Measurements from ENCODE around the gene ZG16B.

The ZG16B gene

DNA sequence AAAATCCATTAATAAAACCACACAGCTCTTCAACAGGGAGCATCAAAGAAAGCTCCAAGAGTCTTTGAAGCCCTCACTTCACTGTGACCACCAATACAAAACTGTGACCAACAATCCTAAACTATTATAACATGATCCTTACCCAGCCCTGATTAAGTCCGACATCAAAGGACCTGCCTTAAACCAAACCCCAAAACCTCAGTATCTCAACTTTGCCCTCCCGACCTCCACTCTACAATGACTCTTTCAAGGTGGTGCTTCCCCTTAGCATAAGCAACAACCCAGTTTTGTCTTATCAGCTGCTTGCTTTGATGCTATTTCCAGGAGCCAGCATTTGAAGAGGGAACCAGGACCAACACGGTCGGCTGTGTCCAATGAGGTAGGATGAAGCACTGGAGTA is 36.3 kb downstream of the ZG16B start:
- in situ Hi-C loops (cut with HindIII; ENCODE audit: low pct_ligation_motif_present, low sequenced_read_pairs) = no loop called here
- DNase-seq = no peak
- TF ChIP-seq, protein P1, sequence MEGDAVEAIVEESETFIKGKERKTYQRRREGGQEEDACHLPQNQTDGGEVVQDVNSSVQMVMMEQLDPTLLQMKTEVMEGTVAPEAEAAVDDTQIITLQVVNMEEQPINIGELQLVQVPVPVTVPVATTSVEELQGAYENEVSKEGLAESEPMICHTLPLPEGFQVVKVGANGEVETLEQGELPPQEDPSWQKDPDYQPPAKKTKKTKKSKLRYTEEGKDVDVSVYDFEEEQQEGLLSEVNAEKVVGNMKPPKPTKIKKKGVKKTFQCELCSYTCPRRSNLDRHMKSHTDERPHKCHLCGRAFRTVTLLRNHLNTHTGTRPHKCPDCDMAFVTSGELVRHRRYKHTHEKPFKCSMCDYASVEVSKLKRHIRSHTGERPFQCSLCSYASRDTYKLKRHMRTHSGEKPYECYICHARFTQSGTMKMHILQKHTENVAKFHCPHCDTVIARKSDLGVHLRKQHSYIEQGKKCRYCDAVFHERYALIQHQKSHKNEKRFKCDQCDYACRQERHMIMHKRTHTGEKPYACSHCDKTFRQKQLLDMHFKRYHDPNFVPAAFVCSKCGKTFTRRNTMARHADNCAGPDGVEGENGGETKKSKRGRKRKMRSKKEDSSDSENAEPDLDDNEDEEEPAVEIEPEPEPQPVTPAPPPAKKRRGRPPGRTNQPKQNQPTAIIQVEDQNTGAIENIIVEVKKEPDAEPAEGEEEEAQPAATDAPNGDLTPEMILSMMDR (IDR thresholded peaks at IDR 0.05; ENCODE audit: low read depth, low read length, missing control alignments) = no peak
- no peak overlapping the region for H3K4me3 ChIP-seq (ENCODE audit: low read depth, low read length)
- H3K27ac ChIP-seq = no peak overlapping the region
- H3K36me3 ChIP-seq (replicated peaks) = no peaks in the 10 kb centered on the region
- H3K27me3 ChIP-seq (replicated peaks) = no peaks in the 10 kb centered on the region

DNA sequence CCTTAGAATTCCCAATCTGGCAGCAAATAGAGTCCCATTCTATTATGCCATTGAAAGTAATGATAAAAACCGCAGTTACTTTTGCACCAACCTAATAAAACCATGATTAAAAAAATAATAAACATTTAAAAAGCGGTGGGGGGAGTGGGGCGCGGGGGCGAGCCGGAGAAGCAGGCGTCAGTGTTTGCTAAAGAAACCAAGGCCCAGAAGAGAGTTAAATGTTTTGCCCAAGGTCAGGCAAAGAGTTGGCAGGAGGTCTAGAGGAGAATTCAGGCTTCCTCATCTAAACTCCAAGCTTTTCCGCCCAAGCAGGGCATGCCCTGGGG is 37.5 kb downstream of the ZG16B start:
- in situ Hi-C loops (cut with HindIII; ENCODE audit: low pct_ligation_motif_present, low sequenced_read_pairs) = no loop called here

DNA sequence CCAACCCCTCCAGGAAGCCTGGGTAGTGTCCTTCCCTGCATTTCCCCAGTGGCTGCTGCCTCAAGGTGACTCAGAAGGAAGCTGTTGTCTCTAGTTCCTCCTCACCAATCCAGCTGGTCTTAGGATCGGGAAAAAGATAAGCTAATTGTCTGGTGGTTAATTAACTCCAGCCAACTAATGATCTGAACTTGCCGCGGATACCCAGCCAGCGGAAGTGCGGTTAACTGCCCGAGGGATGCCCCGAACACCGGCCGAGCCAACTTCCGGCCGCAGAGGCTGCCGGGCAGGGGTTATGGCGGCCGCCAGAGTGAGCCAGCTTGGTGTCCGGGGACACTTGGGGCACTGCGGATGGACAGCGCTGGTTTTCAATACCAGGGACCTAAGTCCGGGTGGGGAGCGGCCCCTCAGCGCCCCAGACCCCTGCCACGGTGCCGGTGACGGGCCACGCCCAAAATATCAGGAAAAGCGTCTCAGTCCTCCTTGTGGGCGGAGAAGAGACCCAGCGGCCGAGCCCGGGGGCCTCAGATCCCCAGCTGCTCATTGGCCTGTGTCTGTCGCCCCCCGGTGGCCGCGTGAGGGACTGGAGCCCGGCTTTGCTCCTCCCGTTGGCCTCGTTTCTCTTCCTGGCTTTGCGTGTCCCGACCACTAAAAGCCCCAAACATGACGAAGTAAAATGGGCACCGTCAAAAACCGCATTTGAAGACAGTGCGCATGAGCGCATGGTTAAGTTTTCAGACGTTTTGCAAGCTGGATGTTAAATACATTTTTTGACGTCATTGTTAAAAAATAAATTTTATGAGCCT is 38.1 kb downstream of the ZG16B start:
- Histone ChIP-seq H3K27me3 (replicated peaks) (no peaks in the 10 kb centered on the region), H3K27ac (peak overlapping the region; percentile 93), H3K36me3 (replicated peaks) (no peaks in the 10 kb centered on the region), H3K4me3 (ENCODE audit: low read depth, low read length) (peak overlapping the region; percentile 62)
- in situ Hi-C loops (cut with HindIII; ENCODE audit: low pct_ligation_motif_present, low sequenced_read_pairs) = no loop called here
- TF ChIP-seq, protein P1 (IDR thresholded peaks at IDR 0.05; ENCODE audit: low read depth, low read length, missing control alignments) = peak; percentile 98
- DNase-seq = peak; percentile 96

More for the DNA sequence above, 37.5 kb downstream of the ZG16B start:
- H3K27ac ChIP-seq = peak overlapping the region; percentile 93
- no peak for DNase-seq
- no peaks in the 10 kb centered on the region for H3K36me3 ChIP-seq (replicated peaks)
- TF ChIP-seq, protein P1 (IDR thresholded peaks at IDR 0.05; ENCODE audit: low read depth, low read length, missing control alignments) = no peak
- H3K27me3 ChIP-seq (replicated peaks) = no peaks in the 10 kb centered on the region
- H3K4me3 ChIP-seq (ENCODE audit: low read depth, low read length) = peak overlapping the region; percentile 62

GRCh38 chr16:2871926-2872325 is 41.8 kb downstream of the ZG16B start:
- no peak for DNase-seq
- Histone ChIP-seq H3K4me3 (ENCODE audit: low read depth, low read length) (no peak overlapping the region), H3K27me3 (replicated peaks) (no peaks in the 10 kb centered on the region), H3K36me3 (replicated peaks) (no peaks in the 10 kb centered on the region), H3K27ac (no peak overlapping the region)
- TF ChIP-seq, protein P1 (IDR thresholded peaks at IDR 0.05; ENCODE audit: low read depth, low read length, missing control alignments) = no peak
- in situ Hi-C loops (cut with HindIII; ENCODE audit: low pct_ligation_motif_present, low sequenced_read_pairs) = no loop called here

GRCh38 chr16:2874032-2874911 is 44.2 kb downstream of the ZG16B start:
- no peak for DNase-seq
- in situ Hi-C loops (cut with HindIII; ENCODE audit: low pct_ligation_motif_present, low sequenced_read_pairs) = no loop called here
- Histone ChIP-seq H3K4me3 (ENCODE audit: low read depth, low read length) (no peak overlapping the region), H3K36me3 (replicated peaks) (no peaks in the 10 kb centered on the region), H3K27ac (no peak overlapping the region), H3K27me3 (replicated peaks) (no peaks in the 10 kb centered on the region)
- TF ChIP-seq, protein P1 (IDR thresholded peaks at IDR 0.05; ENCODE audit: low read depth, low read length, missing control alignments) = no peak

All from brain microvascular endothelial cell (primary cell).